UCSD-AML1 (cell line): ENCODE results near the gene LAMA4.

Experiments
- DNase-seq: peaks from one replicate; lab custom pipeline; 2025; ENCODE audit not compliant: unreplicated experiment; lab: John Stamatoyannopoulos, UW

The LAMA4 gene

GRCh38 chr6:112155886-112156285, 98.5 kb downstream of the LAMA4 start:
- DNase-seq, result no peak

GRCh38 chr6:112154711-112155110, 99.7 kb downstream of the LAMA4 start:
- no peak for DNase-seq

GRCh38 chr6:112153926-112154607, 100.3 kb downstream of the LAMA4 start:
- no peak for DNase-seq

GRCh38 chr6:112150363-112150762, 104.0 kb downstream of the LAMA4 start:
- DNase-seq, result no peak

GRCh38 chr6:112149719-112150263, 104.6 kb downstream of the LAMA4 start:
- DNase-seq, result no peak

- DNase-seq, result no peak
Measured at GRCh38 chr6:112149236-112149635, 105.1 kb downstream of the LAMA4 start.

GRCh38 chr6:112148103-112148502, 106.3 kb downstream of the LAMA4 start:
- no peak for DNase-seq

- no peak for DNase-seq
Measured at GRCh38 chr6:112145080-112145573, 109.2 kb downstream of the LAMA4 start.

- no peak for DNase-seq
Measured at GRCh38 chr6:112144145-112144926, 110.0 kb downstream of the LAMA4 start.

GRCh38 chr6:112141707-112142106, 112.7 kb downstream of the LAMA4 start:
- no peak for DNase-seq

GRCh38 chr6:112139052-112139451, 115.3 kb downstream of the LAMA4 start:
- DNase-seq, result no peak

GRCh38 chr6:112130878-112131277, 123.5 kb downstream of the LAMA4 start:
- no peak for DNase-seq

GRCh38 chr6:112128208-112128607, 126.2 kb downstream of the LAMA4 start:
- DNase-seq, result no peak

GRCh38 chr6:112123982-112124381, 130.4 kb downstream of the LAMA4 start:
- no peak for DNase-seq

GRCh38 chr6:112122756-112123155, 131.6 kb downstream of the LAMA4 start:
- DNase-seq, result no peak

GRCh38 chr6:112118034-112118433, 136.3 kb downstream of the LAMA4 start:
- DNase-seq, result no peak

GRCh38 chr6:112117554-112117953, 136.8 kb downstream of the LAMA4 start:
- no peak for DNase-seq

GRCh38 chr6:112116221-112116620, 138.1 kb downstream of the LAMA4 start:
- no peak for DNase-seq

- DNase-seq, result no peak
Measured at GRCh38 chr6:112114577-112115223, 139.7 kb downstream of the LAMA4 start.

GRCh38 chr6:112113918-112114317, 140.4 kb downstream of the LAMA4 start:
- no peak for DNase-seq

GRCh38 chr6:112113431-112113830, 140.9 kb downstream of the LAMA4 start:
- DNase-seq, result no peak

- no peak for DNase-seq
Measured at GRCh38 chr6:112109262-112109661, 145.1 kb downstream of the LAMA4 start.
